IPS DF 4.7 (cell line): ENCODE measurements around the gene SULF2.

Experiments
- DNase-seq: peaks from one replicate; pipeline ENCODE4 v3.0.0-alpha.2; 2013; ENCODE audit warnings: low spot score; ENCODE audit errors: extremely low read depth

The SULF2 gene

DNA sequence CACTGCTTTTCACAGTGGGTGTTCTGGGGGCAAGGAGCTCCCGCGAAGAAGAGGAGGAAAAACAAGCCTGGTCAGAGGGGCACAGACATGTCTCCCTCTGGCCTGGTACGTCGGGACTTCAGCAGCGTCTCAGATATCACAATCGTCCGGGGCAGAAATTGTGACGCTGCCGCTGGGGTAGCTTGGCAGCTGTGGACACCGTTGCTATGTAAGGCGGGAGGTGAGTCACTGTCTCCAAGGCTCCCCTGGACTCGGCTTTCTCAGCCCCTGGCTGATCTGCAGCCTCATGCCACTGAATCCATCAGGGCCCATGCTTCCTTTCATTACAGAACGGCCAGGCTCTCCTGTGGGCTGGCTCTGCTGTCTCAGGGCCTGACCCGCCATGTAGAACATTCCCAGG is 98.7 kb downstream of the SULF2 start:
- DNase-seq: no peak

DNA sequence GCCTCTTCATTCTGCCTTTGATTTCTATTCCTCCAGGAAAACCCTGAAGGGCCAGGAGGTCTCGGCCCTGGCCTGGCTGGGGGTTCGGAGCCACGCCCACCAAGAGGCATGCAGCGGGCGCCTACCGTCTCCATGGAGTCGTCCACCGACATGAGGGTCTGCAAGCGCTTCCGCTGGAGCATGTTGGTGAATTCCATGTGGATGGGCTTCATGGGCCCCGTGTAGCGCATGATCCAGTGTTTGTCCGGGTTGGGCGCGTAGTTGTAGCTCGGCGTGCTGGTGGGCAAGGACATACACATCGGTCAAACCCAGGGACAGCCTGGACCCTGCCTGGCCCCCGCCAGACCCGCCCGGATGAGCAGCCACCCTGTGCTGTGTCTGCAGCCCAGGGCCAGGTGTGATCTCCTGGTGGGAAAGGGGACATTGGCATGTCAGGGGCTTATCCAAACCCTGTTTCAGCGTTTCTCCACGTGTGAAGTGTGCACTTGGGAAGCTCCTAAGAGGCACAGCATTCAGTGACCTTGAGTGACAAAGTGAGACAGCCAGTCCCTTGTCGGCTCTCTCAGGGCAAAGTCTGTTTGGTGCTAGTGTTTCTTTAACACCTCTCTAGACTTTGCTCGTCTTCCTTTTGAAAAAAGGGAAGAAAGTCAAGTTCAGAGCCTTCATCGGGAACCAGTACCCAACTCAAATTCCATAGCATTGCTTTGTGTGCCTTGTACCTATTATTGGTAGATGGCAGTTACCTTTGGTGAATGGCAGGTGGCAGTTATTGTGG is 100.8 kb downstream of the SULF2 start:
- DNase-seq: no peak

DNA sequence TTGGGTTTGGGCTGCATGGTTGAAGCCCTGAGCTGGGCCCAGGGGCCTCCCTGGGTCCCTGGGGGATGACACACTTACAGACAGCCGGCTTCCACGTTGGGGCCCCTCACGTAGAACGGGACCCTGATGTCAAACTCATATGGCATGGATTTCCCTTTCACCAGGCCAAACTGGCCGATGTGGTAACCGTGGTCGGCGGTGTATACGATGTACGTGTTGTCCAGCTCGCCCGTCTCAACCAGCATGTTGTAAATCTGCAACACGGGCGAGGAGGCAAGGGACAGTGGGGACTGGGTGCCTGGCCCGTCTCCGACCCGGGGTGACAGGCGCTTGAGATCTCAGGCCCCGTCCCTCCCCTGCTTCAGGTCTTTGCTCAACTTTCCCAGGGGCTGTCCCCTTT is 102.4 kb downstream of the SULF2 start:
- no peak for DNase-seq

DNA sequence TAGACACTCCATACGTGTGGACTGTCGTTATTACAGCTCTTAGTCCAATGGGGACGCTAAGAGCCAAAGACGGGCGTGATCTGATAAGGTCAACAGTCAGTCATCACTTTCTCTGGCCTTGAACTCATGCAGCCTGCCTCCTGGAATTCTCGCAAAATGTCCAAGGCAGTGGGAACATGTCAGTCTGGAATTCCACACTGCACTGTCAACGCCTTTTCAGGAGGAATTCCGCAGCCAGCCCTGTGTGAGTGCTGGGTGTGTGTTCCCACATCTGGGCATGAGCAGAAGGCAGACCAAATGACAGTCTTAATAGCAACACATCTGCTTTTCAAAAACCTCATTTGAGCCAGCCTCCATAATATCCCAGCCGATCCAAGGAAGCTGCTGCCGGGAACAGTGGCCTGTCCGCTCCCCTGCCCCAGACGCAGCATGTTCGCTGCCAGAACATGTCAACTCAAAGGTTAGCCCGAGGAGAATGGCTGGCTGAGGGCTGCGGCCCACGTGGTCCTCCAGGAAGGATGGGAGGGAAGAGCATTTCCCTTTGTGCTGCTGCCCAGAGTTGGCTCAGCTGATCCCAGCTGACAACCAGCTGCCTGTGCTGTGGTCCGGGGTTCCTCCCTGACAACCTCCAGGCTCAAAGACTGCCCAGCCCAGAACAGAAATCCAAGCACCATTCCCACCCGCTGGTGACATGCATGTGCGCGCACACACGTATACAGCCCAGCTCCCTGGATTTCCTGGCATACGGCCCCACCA is 103.1 kb downstream of the SULF2 start:
- DNase-seq: no peak

DNA sequence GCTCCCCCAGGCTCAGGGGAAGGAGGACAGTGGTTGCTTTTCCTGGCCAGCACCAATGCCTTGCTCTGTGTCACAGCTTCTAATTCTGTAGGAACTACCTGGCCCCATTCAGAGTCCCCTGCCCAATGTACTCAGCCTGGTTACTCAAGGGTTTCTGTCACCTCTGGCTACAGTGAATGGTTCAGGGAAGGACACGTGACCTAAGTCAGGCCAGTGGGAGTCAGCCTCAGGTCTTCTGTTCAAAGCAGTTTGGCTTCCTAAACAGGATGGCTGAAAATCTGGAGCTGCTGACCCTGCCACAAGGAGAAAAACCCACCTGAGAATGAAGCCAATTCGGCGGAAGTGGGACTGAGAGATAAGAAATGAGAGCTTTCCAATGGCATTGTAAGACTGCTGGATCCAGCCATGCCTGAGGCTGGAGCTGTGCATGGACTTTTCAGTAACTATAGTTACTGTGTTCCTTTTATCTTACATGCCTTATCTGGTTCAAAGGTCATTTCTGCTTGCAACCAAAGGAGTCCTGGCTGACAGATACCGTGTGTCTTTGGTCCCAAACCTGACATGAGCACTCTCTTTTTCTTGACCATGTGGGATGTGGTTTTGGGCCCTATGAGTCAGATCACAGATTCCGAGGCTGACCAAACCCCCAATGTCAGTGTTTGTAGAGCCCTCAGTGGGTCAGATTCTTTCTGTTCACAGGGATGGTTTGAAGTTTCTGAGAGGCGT is 104.3 kb downstream of the SULF2 start:
- no peak for DNase-seq

DNA sequence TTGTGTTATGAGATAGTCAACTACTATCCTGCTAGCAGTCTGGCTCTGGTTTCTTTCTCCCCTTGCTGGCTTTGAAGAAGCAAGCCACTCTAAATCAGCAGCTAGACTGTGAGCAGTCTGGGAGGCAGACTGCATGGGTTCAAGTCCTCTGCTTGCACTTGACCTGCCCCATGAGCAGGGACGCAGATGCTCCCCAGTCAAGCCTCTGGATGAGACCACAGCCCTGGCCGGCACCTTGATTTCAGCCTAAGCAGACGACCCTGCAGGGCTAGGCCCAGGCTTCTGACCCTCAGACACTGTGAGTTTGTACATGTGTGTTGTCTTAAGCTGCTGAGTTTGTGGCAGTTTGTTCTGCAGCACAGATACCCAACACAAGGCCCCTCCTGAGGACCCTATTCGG is 105.8 kb downstream of the SULF2 start:
- DNase-seq: no peak

DNA sequence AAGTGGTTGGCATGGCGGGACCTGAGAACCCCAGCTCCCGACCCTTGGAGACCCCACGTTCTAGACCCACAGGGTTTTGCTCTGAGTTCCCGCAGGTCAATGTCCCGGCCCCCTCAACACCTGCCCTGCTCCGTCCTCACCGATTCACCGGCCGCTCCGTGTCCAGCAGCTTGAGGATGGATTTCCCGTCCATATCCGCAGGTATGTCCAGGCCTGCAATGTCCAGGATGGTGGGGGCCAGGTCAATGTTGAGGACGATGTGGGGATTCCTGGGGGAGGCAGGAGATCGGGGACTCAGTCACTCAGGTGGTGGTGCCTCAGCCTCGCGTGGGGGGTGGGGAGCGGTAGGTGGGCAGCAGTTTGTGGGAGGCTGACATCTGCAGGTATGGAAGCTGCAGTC is 106.7 kb downstream of the SULF2 start:
- no peak for DNase-seq

DNA sequence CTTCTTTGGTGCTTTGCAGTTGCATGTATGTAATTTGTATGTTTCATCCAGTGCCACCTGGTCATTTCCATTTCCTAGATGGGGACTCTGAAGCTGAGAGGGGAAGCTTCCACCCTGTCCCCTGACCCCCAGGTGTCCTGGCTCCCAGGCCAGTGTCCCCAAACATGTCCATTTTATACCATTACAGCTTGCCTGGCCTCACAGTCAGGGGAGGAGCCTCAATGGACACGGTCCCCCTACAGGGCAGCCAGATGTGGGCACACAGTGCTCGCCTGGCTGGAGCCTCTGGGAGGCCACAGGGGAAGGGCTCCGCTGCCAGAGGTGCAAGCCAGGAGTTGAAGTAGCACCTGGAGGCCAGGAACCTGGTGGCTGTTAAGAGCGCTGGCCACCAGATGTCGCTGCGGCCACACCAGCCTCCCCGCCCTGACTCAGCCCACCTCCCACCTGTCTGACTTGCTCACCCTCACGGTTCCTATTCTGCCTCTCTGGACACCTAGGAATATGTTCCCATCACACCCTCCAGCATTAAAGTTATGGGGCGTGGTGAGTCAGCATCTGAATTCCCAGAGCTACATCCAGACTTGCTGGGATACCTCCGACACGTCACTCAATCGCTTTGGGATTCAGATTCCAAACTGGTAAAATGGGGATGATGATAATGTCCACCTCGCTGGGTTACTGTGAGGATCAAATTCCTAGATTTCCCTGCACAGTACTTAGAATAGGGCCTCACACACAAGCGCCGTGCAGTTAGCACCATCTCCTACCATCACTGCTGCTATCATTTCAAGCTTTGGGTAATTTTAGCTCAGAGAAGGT is 107.4 kb downstream of the SULF2 start:
- no peak for DNase-seq

DNA sequence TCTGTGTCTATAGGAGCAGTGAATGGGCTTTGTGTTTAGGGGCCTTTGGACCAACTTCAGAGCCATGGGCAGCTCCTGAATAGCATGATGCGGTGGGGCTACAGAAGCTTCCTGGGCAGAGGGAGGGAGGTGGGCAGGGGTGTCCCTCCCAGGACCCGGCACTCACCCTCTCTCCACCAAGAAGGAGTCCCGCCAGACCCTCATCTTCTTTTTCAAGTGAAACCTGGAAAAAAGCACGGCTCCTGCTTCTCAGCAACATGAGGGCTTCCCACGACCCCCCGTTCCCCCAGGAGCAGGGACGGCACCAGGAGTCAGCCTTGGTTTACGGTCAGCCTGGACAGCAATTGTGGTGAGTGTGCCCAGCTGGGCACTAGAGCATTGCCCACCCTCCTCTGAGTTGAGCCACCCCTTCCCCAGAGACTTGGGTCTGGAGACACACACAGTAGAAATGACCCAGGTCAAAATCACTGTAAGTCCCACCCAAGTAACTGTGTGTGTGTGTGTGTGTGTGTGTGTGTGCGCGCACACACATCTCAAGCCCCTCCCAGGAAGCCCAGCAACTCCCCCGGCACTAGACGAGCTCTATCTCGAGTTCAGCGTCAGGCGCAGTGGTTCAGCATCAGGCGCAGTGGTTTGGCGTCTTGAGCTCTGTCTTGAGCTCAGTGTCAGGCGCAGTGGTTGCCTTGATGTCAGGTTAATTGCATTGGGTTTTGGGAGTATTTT is 108.2 kb downstream of the SULF2 start:
- no peak for DNase-seq

DNA sequence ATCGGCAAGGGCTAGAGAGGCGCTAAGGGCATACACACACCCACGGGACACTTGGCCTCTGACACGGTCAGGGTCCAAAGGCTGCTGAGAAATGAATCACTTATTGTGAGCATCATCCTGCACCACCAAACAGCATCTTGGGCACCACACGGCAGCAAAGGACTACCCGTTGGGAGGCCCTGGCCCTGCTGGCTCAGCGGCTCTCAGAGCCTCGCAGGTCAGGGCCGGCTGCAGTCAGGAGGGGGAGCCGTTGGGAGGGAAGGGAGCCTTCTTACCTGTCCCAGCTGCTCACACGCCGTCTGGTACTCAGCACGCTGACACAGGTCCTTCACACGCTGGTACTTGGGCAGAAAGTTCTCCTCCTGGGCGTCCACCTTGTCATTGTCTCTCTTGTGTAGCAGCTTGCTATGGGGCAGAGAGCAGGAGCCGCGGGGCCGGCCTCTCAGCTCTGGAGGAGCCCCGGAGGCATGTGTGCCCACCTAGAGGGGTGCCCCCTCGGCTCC is 109.0 kb downstream of the SULF2 start:
- DNase-seq: no peak

DNA sequence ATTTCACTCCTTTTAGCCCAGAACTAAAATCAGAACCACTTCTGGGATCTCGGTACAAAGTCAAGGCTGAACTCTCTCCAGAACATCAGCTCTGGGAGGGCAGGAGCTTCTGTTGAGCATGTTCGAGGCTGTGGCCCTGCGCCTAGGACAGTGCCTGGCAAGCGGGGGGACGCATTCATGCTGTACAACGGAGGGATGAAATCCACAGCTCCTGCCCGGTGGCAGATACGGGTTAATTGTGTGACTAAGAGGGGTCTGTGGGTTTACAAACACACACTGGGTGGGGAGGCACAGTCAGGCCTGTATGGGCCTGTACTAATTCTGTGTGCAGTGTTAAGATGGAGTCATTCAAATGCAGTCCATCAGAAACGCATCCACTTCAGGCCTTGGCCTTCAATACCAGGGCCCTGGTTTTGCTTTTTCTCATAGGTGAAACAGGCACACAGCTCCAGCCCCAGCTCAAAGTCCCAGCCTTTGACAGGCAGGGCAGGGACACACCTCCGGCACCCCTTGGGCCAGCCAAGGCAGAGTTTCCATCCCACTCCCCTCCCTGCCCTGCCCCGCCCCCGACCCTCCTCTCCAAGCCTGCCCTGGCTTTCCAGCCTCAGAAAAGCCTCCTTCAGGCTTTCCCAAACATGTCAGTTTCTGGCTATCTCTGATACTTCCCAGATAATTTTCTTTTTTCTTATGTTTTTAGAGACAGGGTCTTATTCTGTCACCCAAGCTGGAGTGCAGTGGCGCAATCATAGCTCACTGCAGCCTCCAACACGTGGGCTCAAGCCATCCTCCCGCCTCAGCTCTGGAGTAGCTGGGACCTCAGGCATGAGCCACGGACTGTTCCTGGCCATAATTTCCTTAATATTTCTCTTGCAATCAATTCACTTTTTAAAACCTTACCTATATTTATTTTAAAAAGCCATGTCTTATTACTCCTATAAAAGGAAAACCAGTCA is 109.8 kb downstream of the SULF2 start:
- no peak for DNase-seq

DNA sequence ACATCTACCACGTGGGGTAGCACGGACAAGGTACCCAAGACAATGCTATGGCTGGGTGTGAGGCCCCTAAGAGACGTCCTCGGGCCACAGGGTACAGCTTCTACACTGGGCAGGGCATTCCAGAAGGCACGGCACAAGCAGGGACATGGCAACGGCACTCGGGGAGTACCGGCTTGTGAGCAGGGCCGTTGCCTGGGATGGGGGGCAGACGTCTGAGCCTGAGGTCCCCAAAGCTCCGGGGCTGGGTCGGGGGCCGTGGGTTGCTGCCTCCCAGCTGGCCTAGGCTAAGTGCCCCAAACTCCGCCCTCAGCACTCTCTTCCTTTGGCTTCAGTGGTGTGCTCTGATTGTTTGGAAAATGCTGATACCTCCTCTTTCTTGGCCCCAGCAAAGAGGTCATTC is 110.6 kb downstream of the SULF2 start:
- DNase-seq: no peak

DNA sequence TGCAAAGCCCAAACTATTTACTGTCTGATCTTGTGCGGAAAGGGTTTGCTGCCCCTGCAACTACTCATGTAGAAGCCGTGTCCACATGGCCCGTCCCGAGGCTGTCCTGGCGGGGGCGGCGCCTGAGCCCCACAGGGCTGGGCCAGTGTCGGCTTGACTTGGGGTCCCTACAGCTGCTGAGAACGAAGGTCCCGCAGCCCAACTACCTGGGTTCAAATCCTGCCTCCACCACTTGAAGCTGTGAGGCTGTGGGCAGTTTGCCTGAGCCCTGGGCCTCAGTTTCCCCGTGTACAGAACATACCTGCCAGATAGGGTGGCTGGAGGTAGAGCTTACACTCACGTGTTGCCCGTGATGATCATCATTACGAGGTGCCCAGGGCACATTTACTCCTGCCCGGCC is 111.1 kb downstream of the SULF2 start:
- DNase-seq: no peak

DNA sequence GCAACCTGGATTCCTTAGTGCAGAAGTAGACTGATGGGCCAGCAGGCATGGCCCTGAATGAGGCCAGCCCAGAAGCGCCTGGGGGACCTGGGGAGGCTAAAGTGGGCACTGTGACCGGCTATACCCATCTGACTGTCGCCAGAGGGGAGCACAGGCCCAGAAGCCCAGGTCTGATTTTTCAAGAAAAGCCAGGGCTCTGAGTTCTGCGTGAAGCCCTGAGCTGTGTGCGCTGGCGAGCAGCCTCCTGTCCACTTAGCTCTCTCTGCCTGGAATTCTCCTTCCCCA is 111.7 kb downstream of the SULF2 start:
- no peak for DNase-seq

DNA sequence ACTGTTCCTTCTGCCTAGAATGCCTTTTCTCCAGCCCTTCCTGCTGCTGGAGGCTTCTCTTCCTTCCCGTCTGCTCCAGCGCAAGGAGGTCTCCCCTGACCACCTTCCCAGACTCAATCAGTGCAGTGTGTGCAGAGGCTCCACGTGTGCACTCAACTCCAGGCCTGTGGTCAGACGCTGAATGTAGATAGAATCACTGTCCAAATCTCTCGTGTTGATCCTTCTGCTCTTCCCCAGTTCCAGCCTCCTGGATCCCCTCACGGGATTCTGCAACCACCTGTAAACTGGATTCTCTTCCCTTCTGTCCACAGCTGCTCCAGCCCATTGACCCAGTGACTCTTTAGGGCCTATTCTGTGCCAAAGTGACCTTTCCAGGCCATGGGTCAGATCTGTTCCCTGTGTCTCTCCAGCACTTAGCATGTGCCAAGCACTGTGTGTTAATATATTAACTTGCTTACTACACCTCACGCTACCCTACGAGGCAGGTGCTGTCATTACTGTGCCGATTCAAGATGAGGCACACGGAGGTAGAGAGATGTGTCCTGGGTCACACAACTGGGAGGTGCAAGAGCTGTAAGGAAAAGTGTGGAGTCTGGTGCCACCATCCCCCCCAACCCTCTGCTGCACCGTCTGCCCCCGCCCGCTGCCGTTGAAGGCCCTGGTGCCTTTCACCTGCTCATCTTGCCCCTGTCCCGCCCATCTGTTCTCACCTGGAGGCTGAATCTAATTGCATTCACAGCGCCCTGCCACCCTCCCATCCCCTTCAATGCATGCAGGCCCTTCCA is 112.2 kb downstream of the SULF2 start:
- no peak for DNase-seq

DNA sequence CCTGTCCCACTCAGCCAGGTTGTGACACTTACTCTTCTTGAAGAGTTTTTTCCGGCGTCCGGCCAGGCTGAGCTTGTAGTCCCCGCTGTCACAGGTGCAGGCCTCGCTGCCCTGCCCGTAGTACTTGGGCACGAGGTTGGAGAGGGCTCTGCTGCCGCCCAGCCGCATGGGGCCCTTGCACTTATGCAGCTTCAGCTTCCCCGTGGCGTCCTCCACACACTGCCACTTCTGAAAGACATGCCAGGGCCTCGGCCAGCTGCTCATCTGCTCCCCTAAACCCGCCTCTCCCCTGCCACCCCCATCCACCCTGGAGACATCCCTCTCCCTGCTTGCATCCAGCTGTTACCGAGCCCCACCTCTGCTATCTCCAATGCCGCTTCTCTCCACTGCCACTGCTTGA is 113.1 kb downstream of the SULF2 start:
- DNase-seq: no peak

DNA sequence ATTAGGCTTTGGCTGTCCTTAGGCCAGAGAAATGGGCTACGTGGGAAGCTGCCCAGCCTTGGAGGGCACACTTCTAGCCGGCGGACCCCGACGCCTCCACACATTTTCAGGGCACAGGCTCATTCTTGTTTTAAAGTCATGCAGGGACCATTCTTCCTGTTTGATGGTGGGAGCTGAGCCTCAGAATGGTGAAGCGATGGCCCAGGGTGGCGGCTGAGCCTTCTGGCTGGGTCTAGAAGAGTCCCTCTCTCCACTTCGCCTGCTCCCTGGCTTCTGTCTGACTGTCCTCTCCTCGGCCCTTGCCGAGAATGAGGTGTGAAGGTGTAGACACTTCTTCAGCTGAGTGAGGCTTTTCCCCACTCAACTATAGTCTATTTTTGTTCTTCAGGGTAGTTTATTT is 114.4 kb downstream of the SULF2 start:
- no peak for DNase-seq

DNA sequence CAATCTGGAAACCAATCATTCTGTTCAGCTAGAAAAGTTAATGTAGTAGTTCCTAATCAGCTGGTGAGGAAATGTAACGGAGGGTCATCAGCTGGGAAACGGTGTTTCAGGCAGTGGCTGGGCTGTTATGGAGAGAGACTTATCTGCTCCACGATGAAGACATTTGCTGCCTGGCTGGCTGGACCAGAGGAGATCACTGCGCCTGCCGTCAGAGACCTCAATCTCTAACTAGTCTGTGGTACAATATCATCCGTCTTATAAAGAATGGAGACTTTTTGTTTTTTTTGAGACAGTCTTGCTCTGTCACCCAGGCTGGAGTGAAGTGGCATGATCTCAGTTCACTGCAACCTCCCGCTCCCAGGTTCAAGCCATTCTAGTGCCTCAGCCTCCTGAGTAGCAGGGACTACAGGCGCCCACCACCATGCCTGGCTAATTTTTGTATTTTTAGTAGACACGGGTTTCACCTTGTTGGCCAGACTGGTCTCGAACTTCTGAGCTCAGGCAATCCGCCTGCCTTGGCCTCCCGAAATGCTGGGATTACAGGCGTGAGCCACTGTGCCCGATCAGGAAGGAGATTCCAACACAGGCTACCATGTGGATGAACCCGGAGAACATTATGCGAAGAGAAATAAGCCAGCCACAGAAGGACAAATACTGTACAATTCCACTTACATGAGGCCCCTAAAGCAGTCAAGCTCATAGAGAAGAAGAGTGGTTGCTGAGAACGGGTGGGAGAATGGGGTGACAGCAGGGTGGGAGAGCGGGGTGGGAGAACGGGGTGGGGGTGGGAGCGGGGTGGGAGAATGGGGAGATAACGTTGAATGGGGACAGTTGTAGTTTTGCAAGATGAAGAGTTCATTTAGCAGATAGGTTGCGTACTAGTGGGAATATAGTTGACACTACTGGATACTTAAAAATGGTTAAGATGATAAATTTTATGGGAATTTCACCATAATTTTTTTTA is 115.1 kb downstream of the SULF2 start:
- no peak for DNase-seq
